Stimulated activated CD8-positive, alpha-beta memory T cell treated with anti-CD3 and anti-CD28 coated beads, Interleukin-4, amount 100 ng/mL, for 1 hour (primary cell): ENCODE data around the gene LCP2.

ENCODE experiments used
- DNase-seq, 2 donors: peaks; one replicate each; pipeline ENCODE4 v3.0.0-alpha.2; 2020; ENCODE audit warnings: low read depth in 2 of 2, low spot score in 1 of 2

Gene LCP2

DNA sequence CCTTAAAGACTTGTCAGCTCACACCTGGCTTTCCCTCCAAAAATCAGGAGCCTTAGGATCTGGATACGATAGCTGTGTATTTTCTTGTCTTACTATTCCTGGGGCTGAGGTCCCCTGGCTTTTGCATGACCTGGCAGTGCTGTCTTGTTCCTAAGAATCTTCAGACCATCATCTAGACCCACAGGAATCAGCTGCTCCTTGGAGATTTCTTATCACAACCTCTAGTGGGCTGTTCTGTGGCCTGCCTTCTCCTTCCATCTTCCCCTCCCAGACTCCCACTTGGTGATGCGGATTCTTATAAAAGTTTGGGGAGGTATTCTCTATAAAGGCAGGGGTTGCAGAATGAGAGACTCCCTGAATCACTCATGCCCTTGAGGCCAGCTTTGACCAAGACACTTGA lies 21.4 kb downstream of the LCP2 start:
- DNase-seq = no peak

DNA sequence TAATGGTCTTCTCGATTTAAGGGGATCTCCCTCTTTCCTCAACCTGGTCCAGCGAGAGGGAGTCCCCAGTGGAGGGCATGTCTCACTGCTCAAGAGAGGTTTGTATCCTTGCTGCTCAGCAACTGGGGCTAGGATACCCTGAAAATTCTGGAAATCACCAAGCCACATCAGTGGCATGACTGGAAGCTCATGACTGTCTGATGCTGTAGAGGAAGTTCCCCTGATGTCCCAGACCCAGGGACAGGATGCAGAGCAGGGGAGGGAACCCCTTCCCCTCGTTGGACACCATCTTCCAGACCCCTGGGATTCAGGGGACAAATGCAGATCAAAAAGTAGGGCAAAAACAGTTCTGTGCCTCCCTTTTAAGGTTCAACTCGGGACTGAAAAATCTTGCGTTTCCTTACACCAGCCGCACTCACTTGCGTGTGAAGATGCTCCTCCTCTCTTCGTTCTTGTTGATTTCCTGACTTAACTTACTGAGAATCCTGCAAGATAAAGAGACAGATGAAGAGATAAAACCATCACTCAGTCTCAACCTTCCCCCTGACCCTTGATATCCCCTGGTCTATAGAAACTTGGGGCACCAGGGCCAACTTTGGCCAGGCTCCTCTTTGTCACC lies 22.1 kb downstream of the LCP2 start:
- DNase-seq = no peak

DNA sequence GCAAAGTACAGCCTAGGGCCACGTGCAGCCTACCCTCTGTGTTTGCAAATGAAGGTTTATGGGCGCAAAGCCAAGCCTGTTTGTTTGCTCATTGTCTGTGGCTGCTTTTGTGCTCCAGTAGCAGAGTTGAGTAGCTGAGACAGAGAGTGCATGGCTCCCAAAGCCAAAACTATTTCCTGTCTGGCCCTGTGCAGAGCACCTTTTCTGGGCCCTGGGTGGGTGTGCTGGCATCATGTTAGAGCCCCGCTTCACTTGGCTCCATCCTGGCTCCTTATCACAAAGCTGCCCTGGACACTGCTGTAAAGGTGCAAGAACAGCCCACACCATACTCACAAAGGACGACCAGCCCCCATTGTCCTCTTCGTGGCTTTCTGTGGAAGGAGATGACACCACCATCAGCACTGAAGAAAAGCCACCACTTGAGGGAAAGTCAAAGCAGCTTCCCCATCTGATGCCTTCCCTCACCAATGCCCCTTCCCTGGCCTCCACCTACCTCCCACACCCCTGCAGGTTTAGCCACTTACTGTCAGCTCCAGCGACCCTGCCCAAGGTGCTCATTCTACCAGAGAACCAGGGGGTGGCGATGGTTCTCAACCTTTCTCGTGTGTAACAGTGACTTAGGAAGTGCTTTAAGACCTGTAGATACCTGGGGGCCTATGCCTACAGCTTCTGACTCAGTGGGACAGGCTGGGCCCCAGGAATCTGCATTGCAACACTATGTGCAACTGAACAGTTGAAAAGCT lies 23.4 kb downstream of the LCP2 start:
- DNase-seq = no peak

DNA sequence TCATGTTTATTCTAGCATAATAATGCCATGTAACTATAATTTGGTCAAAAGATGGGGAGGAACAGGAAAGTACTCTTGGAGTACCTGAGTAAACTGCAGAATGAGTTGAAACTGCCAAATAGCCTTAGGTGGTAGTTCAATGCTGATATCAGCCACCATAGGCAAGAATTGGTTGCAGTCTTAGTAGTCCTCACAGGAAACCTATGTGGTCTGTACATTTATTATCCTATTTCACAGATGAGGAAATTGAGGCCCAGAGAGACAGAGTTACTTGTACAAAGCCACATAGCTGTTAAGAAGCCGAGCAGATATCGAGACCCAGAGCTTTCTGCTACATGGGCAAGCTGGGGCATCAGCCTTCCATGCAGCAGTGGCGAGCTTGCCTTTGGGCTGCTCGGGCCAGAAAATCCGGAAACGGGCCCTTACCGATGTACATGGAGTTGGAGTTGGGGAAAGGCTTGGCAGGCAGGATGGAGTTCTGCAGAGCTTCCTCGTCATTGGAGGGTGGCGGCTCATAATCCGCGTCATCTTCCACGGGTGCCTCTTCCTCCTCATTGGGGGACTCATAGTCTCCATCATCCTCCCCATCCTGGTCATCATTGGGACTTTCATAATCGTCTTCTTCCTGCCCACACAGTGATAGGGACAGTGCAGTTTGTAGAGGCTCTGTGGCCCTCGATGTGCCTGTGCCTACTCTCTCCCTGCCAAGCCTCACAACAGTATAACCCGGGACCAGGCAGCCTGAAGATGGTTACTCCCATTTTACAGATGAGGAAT lies 27.1 kb downstream of the LCP2 start:
- no peak for DNase-seq

- DNase-seq = no peak
Observed at GRCh38 chr5:170269579-170269978, 28.0 kb downstream of the LCP2 start.

DNA sequence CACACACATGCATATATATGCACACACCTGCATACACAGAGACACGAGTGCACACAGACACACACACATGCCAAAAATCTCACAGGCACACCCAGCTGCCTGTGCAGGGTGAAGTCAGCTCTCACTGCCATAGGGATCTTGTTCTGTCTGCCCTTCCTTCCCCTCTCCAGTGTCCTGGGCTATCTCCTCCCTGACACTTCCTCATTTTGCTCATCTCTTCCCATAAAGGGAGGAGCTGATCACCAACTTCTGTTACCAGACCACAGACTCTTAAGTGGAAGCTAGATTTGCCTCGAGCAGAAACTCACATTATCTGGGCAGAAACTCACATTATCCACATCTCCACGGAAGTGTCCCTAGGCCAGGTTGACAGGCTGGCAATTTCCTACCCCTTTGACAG lies 28.7 kb downstream of the LCP2 start:
- no peak for DNase-seq

DNA sequence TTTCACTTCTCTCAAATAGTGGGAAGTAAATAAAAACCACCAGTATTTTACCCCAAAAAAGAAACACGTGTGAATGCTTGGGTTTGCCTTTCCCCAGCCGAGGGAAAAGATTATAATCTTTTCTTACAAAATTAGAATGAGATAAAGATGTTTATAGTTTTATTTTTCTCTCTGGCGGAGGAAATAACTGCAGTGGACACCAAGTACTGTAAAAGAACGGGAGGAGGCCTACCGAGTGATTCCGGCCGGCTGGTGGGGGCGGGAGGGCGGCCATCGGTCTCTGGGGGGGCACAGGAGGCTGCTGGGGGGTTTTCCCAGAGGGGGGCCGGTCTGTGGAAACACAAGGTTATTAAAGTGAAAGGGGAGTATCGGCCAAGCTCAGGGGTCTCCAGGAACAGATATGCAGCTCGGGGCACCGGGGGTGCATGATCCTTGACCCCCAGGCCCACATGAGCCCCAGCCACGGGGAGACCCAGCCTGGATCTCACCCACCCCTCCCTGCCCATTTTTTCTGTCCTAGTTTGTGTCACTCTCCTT lies 29.4 kb downstream of the LCP2 start:
- no peak for DNase-seq

DNA sequence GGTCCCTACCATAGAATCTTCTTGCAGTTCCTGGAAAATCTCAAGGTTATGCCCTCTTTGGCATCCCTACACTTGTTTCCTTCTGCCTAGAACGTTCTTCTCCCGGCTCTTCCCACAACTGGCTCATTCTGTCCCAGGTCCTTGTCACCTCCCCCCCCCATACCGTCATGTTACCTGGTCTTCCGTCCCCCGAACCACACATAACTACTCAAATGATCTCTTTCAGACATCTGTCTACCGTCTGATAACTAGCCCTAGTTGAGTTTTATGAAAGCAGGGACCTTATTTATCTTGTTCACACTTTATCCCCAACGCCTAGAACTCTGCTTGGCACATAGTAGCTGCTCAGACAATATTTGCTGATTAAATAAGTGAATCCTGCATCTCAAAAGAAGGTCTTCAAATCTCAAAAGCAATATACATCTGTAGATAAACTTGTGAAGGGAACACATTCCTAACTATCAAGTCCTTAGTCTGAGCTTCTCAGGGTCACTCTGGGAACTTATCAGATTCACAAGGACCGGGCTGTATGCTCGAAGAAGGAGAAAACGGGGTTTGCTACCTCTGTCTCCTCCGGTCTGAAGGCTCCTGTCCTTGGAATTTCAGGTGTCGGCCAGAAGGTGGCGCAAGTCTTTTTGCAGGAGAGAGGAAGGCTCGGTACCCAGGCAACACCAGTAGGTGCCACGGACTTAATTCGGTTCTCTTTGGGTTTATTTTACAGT lies 30.0 kb downstream of the LCP2 start:
- DNase-seq = peak in 1 of 2 donors; percentile 58

GRCh38 chr5:170266570-170267381 lies 30.8 kb downstream of the LCP2 start:
- DNase-seq = no peak

DNA sequence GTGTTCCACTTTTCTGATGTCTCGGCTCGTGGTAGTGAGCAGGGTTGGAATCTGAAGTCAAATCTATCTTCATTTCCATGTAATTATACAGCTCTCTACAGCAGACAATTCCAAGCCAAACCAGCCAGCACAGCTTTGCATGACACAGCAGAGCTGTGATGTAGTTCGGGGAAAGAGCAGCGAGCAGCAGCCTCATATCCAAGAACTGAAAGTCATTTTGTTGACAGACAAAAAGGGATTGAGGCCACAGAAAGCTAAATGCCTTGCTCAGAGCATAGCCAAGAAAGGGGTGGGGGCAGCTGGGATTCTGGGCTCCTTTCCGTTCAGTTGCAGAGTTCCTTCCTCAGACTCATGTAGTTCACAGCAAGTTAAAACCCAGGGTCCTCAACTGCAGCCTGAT lies 32.1 kb downstream of the LCP2 start:
- DNase-seq = no peak

- no peak for DNase-seq
Observed at GRCh38 chr5:170263906-170264305, 33.7 kb downstream of the LCP2 start.

- no peak for DNase-seq
Observed at GRCh38 chr5:170262061-170263045, 35.2 kb downstream of the LCP2 start.

DNA sequence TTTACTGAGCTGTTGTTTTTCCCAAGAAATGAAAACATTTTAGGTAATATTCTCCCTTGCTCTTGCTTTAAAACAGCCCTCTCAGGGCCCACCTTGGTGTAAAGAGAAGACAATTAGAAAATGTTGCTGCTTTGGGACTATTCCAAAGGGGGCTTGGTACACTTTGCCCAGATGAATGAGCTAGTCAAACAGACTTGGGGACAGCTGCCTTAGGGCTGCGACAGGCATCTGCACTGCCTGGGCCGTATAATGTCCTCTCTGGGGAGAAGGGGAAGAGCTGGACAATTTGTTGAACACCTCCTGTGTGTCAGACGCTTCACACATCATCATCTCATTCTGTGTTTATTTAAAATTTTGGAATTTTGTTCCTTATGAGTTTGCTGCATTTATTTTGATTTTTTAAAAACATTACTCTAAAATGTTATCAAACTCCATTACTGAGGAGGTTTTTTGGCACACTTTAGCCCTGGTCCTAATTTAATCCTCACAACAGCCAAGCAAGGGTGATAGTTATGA lies 36.0 kb downstream of the LCP2 start:
- DNase-seq = no peak

GRCh38 chr5:170257370-170257769 lies 40.2 kb downstream of the LCP2 start:
- no peak for DNase-seq

DNA sequence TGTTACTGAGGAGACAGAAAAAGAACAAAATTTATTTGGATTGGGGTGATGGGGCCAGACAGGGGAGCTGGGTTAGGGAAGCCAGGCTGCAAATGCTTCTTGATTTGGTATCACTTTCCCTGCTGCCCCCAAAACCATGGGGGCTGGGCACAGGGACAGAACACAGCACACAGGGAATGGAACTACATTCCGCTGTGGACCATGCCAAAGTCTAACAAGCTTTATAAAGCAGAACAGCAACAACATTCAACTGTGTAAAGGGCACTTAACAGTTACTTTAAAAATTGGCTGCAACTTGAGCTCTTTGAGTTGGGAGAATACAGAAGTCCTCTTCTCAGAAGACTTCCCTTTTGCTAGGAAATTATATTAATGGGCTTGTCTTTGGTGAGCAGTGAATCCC lies 41.0 kb downstream of the LCP2 start:
- no peak for DNase-seq

- DNase-seq = no peak
Observed at GRCh38 chr5:170254056-170254455, 43.5 kb downstream of the LCP2 start.

DNA sequence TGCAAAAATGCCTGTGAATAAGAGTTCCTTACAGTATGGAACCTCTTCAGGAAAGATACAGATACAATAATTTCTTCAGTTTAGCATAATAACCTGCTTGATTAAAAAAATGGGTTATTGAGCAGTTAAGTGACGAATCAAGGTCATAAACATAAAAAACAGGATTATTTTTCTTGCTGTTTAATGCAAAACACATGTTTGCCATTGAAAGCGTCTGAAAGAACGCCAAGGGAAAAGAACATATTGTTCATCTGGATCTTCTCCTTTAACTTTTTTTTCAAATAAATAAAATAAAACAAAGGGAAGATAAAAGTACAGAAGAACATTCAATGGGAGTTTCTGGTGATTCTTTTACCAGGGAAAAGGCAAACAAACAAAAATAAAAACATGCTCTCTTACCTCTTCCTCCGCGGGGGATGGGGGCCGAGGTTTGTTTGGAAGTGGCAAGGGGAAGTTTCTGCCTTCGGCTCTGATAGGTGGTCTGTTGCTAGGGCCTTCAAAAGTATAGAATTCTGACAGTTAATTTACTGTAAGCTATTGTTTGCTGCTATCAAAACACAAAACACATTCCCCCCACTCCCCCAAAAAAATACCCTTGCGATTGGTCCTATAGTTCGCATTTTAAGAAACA lies 44.7 kb downstream of the LCP2 start:
- DNase-seq = no peak

- no peak for DNase-seq
Observed at GRCh38 chr5:170252109-170252508, 45.5 kb downstream of the LCP2 start.

DNA sequence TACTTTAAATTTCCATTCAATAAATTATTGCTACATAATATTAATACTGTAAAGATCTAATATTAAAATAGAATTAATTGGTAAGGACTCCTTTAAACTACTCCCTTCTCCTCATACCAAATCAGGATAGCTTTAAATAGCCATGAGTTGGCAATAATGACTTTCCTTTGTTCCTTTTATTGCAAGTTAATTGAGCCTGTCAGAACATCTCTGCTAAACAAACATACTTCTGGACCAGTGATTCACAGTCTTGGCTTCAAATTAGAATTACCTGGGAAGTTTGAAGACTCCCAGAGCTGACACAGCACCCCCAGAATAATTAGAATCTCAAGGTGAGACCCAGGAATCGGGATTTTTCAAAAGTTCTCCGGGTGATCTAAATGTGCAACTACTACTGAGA lies 46.1 kb downstream of the LCP2 start:
- DNase-seq = no peak
